Activated CD4-positive, alpha-beta T cell treated with anti-CD3 and anti-CD28 coated beads, Interleukin-10, Interleukin-2, amounts not matched to agents 100 ng/mL and 50 ng/mL, durations not matched to agents 16 hours and 8 hours (primary cell): ENCODE results near the gene RFX4.

Experiments used
- DNase-seq: peaks from one replicate; pipeline ENCODE4 v3.0.0-alpha.2; 2020

RFX4 gene

DNA sequence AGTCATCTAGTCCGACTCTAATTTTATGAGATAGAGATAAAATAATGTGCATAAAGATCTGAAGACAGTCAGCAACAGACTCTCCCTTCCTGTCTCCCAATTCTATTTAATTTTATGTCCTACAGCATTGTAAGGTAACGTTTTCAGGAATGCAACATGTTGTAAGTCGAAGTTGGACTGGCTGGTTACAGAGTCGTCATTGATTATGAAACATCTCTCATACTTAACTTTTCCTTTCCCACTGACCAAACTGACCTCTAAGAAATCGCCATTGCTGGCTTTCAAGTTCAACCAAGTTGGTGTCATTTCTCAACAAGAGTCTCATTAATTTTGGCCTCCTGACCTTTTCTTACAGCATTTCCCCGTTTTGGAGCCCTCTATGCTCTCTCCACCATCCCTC is 186.7 kb downstream of the RFX4 start:
- no peak for DNase-seq

DNA sequence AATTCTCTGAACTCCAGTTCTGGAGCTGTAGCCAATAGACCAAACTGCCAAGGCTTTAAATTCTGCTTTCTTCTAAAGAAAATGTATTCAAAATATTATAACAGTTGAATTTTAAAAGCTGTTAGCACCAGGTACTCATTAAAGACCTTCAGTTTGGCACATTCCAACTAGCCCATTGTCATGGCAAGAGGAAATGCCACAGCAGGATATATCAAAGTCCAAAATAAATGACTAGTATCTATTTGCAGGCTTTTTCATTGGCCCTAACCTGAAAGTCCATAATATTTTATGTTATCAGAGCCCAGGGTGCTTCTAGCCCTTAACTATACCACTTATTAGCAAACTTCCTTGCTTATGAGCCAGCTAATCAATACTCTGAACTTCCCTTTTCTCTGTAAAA is 188.6 kb downstream of the RFX4 start:
- no peak for DNase-seq

DNA sequence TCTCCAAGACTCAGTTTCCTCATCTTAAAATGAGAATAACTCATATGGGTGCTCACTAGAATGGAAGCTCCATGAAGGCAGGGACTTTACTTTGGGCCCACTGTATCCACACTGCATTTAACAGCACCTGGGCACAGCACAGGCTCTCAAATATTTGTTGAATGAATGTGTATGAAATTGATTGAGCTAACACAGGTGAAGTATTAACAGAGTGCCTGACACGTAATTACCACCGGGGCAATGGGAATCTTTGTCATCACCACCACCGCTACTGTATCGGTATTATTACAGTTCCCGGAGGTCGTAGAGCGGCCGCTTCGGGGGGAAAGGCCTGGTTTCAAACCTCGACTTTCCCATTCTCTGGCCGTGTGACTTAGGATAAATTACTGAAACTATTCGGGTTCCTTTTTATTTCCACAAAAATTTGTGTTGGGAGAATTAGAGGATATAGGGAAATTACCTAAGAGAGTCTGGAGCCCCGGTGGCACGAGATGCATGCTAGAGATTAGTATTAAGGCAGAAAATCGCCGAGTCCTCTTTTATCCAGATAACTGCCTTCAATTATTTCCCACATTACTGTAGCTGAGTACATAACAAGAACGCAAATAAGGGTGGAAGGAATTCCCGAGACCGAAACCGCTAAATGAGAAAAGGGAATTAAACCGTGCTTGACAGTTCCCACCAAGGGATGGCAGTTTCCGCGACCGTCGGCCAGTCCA is 190.6 kb downstream of the RFX4 start:
- DNase-seq, result no peak

DNA sequence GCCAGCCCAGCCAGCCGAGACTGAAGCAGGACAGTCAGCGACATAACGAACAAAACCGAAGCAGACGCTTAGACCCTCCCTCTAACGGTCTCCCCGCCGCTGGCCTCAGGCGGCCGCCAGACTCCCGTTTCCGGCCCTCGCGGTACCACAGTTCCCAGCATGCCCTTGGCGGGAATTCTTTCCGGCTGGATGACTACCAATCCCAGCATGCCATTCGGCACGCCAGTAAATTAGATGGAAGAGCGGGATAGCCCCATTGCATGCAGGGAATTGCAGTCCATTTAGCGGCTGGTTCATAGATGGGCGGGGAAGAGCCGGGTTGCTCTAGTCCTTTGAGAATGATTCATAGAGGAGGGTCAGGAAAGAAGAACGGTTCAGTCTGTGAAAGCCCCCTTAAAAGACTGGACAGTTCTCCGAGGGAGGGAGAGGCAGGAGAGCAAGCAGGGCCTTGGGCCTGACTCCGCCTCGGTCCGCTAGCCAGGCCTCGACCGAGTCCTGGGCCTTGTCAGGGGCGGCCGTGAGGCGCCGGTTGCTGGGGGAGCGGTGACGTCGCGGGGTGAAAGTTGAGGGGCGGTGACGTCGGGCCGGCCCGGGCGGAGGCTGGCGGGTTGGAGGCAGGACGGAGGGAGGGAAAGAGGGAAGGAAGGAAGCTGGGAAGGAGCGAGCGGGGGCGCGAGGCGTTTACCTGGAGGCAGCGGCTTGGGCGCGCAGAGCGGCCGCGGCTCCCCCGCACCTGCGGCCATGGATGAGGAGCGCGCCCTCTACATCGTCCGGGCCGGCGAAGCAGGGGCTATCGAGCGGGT is 191.4 kb downstream of the RFX4 start, which contains the start of gene RIC8B:
RIC8B (plus strand) TSS at position 678 of the 803 bp plus-strand sequence; CDS start at position 742, 64 bp downstream.
- DNase-seq, result peak; percentile 95

DNA sequence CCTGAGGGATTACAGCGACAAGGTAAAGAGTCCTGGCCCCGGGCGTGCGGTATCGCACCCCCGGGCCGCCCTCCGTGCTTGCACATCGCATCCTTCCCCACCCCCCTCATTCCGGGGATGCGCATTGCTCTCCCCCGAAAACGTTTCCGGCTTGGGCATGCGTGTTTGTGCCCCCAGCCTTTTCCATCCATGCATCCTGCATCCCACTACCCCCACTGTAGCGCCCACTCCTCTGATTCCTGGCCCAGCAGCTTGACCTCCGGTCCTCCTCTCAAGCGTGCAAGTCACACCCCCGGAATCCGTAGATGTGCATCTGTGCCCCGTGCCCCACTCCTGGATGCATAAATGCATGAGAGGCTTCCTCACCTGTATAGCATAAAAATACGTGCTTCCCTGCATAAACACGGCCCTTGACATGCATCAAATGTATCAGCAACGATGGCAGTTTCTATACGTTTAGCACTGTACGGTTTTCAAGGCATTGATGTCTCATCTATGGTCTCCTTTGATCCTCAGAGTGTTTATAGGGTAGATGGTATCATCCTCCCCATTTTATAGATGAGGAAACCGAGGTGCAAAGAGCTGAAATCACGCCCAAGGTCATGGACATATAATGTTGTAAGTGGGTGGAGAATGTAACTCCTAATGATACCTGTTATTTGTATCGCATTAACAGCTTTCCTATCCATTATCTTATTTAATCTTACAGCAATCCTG is 192.2 kb downstream of the RFX4 start:
- DNase-seq, result peak; percentile 32

DNA sequence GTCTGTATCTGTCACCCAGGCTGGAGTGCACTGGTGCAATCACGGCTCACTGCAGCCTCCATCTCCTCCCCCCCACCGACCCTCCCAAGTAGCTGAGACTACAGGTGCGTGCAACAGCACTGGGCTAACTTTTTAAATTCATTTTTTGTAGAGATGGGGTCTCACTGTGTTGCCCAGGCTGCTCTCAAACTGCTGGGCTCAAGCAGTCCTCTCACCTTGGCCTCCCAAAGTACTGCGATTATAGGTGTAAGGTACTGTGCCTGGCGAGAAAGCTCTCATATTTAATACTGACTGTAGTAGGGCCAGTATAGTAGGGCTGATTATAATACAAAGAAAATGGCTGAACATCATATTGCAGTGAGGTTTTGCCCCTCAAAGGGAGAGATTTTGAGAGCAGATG is 194.1 kb downstream of the RFX4 start:
- no peak for DNase-seq

DNA sequence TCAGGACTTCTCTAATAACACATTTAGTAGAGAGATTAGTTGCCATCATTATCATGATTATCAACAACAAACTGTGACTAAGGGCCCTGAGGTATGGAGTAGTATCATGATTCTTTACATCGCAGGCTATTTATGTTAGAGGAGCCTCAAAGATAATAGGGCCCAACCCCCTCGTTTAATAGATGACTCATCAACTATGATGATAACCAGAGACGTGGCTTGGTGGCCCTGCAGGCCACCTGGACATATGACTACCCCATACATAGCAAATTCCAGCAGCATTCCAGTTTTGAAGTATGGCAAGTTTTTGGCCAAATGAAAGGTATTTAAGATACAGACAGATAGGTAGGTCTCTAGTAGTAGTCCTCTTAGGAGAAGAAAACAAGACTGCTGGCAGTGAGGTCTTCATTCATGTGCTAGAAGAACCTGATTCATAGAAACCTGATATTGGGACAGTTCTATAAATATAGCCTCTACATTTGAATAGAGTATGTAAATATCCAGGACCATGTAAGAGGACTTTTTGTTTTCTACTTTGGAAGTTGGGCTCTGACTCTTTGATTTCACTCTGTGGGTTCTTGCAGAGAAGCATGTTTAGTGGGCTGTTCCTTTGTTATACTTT is 197.3 kb downstream of the RFX4 start:
- no peak for DNase-seq

DNA sequence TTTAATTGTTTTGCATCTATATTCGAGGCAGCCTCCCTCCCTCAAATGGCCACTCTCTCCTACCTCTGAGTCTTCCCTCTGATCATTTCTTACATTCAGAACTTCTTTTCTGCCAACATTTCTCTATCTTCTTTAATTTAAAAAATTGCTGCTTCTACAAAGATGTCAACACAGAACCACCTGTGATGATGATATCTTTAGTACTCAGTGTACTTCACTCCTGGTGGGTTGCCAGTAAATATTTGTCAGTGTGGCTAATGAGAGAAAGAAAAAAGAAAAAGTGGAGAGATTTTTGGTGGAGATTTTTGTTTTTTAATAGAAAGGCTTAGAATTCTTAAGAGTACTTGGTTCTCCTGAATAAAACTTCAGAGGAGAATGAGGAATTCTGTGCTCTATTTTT is 199.8 kb downstream of the RFX4 start:
- no peak for DNase-seq

DNA sequence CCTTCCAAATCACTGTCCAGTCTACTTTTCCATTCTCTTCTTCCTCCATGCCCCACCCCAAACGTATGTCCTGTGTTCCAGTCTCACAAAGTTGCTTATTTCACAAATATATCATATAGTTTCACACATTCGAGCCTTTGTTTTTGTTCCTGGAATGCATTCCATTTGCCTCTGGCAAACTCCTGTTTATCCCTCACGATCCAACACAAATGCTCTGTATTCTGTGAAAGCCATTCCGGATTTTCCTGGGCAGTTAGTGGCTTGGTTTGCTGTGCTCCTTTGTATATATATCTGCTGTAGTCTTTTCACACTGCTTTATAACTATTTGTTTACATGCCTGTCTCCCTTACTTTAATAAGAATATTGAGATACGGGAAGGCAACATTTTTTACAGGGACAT is 200.7 kb downstream of the RFX4 start:
- DNase-seq, result no peak

DNA sequence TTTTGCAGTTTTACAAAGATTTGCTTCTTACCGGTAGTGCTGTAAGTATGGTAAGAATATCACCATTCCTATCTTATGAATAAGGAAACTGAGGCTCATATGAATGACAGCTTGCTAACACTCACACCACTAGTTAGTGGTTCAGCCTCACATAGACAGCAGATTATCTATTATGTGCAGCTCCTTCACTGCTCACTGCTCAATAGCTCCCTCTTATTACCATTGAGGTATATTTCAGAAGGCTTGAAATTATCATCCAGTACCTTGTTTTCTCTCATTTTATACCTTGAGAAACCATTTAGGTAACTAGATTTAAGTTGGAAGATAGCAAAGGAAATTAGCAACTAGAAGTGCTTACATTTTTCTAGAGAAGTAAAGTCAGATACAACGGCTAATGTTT is 207.2 kb downstream of the RFX4 start:
- DNase-seq, result no peak

DNA sequence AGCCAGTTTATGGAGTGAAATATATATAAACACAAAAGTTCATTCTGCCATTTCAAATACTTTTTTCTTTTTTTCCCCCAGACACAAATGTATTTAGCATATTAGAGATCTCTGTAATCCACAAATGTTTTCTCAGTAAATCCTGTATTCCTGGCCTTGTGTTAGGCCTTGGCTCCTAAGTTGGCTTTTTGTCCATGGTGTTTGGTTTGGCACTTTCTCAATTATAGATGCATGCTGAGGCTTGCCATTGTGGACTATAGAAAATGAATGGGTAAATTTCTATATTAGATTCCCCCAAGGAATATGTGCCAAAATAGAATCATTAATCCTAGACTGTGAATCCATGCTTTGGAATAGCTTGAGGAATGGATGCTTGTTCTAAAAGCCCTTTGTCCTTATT is 208.7 kb downstream of the RFX4 start:
- DNase-seq, result no peak

DNA sequence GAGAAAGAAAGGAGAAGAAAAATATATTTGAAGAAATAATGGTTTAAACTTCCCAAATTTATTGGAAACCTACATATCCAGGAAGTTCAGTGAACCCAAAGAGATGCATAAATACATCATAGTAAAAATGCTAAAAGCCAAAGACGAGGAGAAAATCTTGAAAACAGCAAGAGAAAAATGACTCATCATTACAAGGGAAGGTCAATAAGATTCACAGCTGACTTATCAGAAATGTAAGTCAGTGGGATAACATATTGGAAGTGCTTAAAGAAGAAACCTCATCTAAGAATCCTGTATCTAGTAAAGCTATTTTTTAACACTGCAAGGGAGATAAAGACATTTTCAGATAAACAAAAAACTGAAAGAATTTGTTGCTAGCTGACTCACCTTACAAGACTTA is 211.6 kb downstream of the RFX4 start:
- DNase-seq, result no peak

DNA sequence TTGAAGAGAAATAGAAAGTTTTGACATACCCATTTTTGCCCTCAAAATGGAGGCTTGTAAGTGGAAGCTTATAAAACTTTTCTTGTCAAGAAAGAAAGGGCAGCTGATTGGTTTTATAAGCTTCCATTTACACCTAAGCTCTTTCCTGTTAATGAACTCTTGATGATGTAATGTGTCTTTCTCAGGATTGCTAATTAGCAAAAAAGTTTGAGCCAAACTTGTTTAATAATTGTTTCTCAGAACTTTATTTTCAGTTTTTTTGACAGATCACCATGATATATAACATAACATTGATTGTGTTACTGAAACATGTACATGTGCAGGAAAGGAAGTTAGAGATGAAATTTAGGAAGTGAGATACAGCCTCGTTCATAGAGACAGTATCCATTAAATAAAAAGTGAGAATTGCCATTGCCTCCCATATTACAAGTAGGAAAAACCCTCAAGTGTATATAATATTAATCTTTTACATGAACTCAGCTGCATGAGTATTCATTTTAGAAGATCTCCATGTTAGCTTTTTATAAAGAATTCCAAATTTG is 218.4 kb downstream of the RFX4 start:
- no peak for DNase-seq

DNA sequence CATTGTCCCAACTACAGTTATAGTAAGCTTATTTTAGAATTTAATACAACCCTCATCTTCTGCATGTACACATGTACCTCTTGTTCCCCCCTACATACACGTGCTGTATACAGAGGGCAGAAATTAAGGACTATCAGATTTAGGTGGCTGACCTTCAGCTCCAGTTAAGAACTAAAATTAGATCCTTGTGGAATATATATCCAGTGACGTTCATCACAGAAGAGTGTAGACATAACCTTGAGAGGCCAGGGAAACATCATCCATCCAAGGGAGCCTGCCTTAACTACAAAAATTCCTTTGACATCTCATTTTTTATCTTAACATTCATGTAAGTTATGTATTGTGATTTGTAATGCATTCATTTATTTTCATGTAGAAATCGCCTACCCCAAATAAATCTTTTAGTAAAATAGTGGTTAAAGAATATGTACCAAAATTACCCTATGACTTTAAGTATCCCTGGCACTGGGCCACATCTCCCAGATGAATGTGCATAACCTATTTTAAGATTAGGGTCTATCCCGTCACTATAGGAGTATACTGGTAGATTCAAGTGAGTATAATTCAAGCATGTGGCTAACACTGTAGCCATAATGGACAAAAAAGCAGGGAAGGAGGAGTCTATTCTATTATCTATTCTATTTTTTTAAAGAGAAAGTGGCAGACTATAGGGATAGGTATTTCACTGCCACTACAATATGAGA is 219.2 kb downstream of the RFX4 start:
- no peak for DNase-seq

DNA sequence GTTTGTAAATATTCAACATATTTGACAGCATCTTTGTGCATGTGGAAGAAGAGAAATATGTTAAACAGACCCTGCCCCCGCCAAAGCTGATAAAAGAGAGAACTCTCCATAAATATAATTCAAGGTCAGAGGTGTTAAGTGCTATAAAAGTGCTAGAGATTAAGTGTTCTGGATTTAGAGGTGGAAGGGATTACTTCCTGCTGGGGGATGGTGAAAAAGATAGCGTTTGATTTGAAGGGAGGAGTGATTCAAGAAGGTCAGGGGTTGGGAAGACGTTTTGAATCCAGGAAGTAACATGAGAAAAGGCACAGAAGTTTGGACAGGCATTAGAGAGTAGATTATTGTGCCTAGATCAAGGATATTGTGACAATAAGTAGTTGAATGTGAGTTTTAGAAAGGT is 221.9 kb downstream of the RFX4 start:
- DNase-seq, result no peak
